Lower lobe of right lung (tissue), 2 donors: Measurements from ENCODE around the gene UFM1. TPM values are rescaled to one million over a fixed set of nuclear protein-coding genes. Genes with fewer than 3 reads are reported as not detected.

ENCODE experiments used
- ATAC-seq, 2 donors: fragments of 200-7000 bp; cut with Tn5 transposase; one replicate each; pipeline ENCODE4 v1.9.1; 2020 to 2022; ENCODE audit warnings: mild to moderate bottlenecking in 2 of 2, moderate library complexity in 2 of 2
- DNase-seq: peaks from one replicate; pipeline ENCODE4 v3.0.0-alpha.2; 2020
- H3K27ac ChIP-seq: fragments of 200-600 bp; one replicate; pipeline ENCODE4 v1.8.0; 2022
- H3K27me3 ChIP-seq: fragments of 200-600 bp; one replicate; pipeline ENCODE4 v1.8.0; 2022; ENCODE audit warnings: low read depth
- H3K36me3 ChIP-seq: fragments of 200-600 bp; one replicate; pipeline ENCODE4 v1.8.0; 2022; ENCODE audit warnings: mild to moderate bottlenecking
- H3K4me1 ChIP-seq: fragments of 200-600 bp; one replicate; pipeline ENCODE4 v1.8.0; 2022
- H3K4me3 ChIP-seq: fragments of 200-600 bp; one replicate; pipeline ENCODE4 v1.8.0; 2022; ENCODE audit warnings: mild to moderate bottlenecking
- H3K9me3 ChIP-seq: fragments of 200-600 bp; one replicate; pipeline ENCODE4 v1.8.0; 2022
- CTCF ChIP-seq: fragments of 200-600 bp; IDR thresholded peaks from one replicate; pipeline ENCODE4 v1.8.0; 2022; ENCODE audit warnings: antibody characterized with exemption, mild to moderate bottlenecking
- intact Hi-C: fragments of 100-400 bp; cut with DNase I; formaldehyde crosslinking; loops from one replicate; pipeline ENCODE4 v1.11.0; 2022
- total RNA-seq: library from RNA; stranded (reverse); fragmentation: NEBNext Ultra II Directional; extraction: Animal tissue kit (Norgen Biotek cat#: 25700); gene quantifications from one replicate; pipeline ENCODE4 v1.2.1, GENCODE V29; 2021
- donor health status: DM: no; HTN: yes; CAD: no; lungs with severe emphysema.

Gene UFM1
- total RNA-seq, 1 donor from 2014 or later: 60.0 TPM

GRCh38 chr13:38405216-38405615, 55.6 kb downstream of the UFM1 start:
- ATAC-seq (no peak), DNase-seq (no peak)
- no peak overlapping the region for H3K27ac ChIP-seq
- H3K4me1 ChIP-seq: no peaks in the 10 kb centered on the region
- no peak overlapping the region for H3K4me3 ChIP-seq
- H3K36me3 ChIP-seq: no peaks in the 10 kb centered on the region
- H3K9me3 ChIP-seq: no peaks in the 10 kb centered on the region
- no peak for TF ChIP-seq CTCF
- no peaks in the 10 kb centered on the region for H3K27me3 ChIP-seq
- intact Hi-C loops: no loop called here

GRCh38 chr13:38409771-38410170, 60.1 kb downstream of the UFM1 start:
- no peak for TF ChIP-seq CTCF
- Histone ChIP-seq H3K9me3 (no peaks in the 10 kb centered on the region), H3K4me1 (no peaks in the 10 kb centered on the region), H3K27me3 (no peaks in the 10 kb centered on the region), H3K36me3 (no peaks in the 10 kb centered on the region), H3K4me3 (no peak overlapping the region), H3K27ac (no peak overlapping the region)
- no peak for DNase-seq
- ATAC-seq: no peak
- intact Hi-C loops: no loop called here

GRCh38 chr13:38412266-38412665, 62.6 kb downstream of the UFM1 start:
- H3K4me1 ChIP-seq: no peaks in the 10 kb centered on the region
- no peak overlapping the region for H3K27ac ChIP-seq
- no peak for ATAC-seq
- no peaks in the 10 kb centered on the region for H3K27me3 ChIP-seq
- DNase-seq: no peak
- no peaks in the 10 kb centered on the region for H3K9me3 ChIP-seq
- intact Hi-C loops: no loop called here
- TF ChIP-seq CTCF: no peak
- H3K36me3 ChIP-seq: no peaks in the 10 kb centered on the region
- H3K4me3 ChIP-seq: no peak overlapping the region
